SK-N-SH treated with all-trans-retinoic acid at 6 μM for 48 hours (cell line): Measurements from ENCODE around the gene GGN.
"Not testable (repeated sequence)": the region's sequence is repeated elsewhere in the genome, so short reads cannot be mapped to it uniquely, and the experiment has no call there.

Source experiments
- ATAC-seq: fragments of 200-7000 bp; cut with Tn5 transposase; 3 replicates; pipeline ENCODE4 v1.9.1; 2020; ENCODE audit warnings: mild to moderate bottlenecking, moderate library complexity
- BACH2 ChIP-seq: fragments of 250-450 bp; sonication (Bioruptor Pico); IDR thresholded peaks from 2 replicates; pipeline ENCODE4 v1.9.0; 2021; ENCODE audit warnings: mild to moderate bottlenecking, borderline replicate concordance
- ESRRG ChIP-seq: fragments of 250-450 bp; sonication (Bioruptor Pico); IDR thresholded peaks from 2 replicates; pipeline ENCODE4 v1.6.1; 2021; ENCODE audit warnings: mild to moderate bottlenecking
- GLIS3 ChIP-seq: fragments of 250-450 bp; sonication (Bioruptor Pico); IDR thresholded peaks from 2 replicates; pipeline ENCODE4 v1.5.0; 2020; ENCODE audit warnings: mild to moderate bottlenecking, moderate library complexity
- ISL1 ChIP-seq: fragments of 250-450 bp; sonication (Bioruptor Pico); IDR thresholded peaks from 2 replicates; pipeline ENCODE4 v2.1.2; 2022; ENCODE audit warnings: mild to moderate bottlenecking, moderate library complexity
- PPARA ChIP-seq: fragments of 250-450 bp; sonication (Bioruptor Pico); IDR thresholded peaks from 2 replicates; pipeline ENCODE4 v1.5.0; 2020; ENCODE audit warnings: mild to moderate bottlenecking, borderline replicate concordance
- RARB ChIP-seq: fragments of 250-450 bp; sonication (Bioruptor Pico); IDR thresholded peaks from 2 replicates; pipeline ENCODE4 v1.8.0; 2021; ENCODE audit warnings: mild to moderate bottlenecking, moderate library complexity
- SNAI2 ChIP-seq: fragments of 250-450 bp; sonication (Bioruptor Pico); IDR thresholded peaks from 2 replicates; pipeline ENCODE4 v1.5.0; 2020; ENCODE audit warnings: mild to moderate bottlenecking, moderate library complexity
- TOX ChIP-seq: fragments of 250-450 bp; sonication (Bioruptor Pico); IDR thresholded peaks from 2 replicates; pipeline ENCODE4 v1.8.0; 2021; ENCODE audit warnings: mild to moderate bottlenecking, moderate library complexity, borderline replicate concordance
- ZC3H10 ChIP-seq: fragments of 250-450 bp; sonication (Bioruptor Pico); IDR thresholded peaks from 2 replicates; pipeline ENCODE4 v1.5.1; 2021; ENCODE audit warnings: mild to moderate bottlenecking, moderate library complexity
- ZFP3 ChIP-seq: fragments of 250-450 bp; sonication (Bioruptor Pico); IDR thresholded peaks from 2 replicates; pipeline ENCODE4 v1.5.0; 2020; ENCODE audit warnings: mild to moderate bottlenecking, moderate library complexity
- ZFP30 ChIP-seq: fragments of 450-650 bp; formaldehyde crosslinking; IDR thresholded peaks from 2 replicates; pipeline ENCODE4 v1.5.0; 2022; ENCODE audit warnings: mild to moderate bottlenecking, moderate library complexity
- ZNF565 ChIP-seq: fragments of 450-650 bp; formaldehyde crosslinking; conservative IDR thresholded peaks from 2 replicates; pipeline ENCODE4 v1.5.0; 2020; ENCODE audit warnings: low read depth, mild to moderate bottlenecking, moderate library complexity
- ZNF70 ChIP-seq: fragments of 450-650 bp; formaldehyde crosslinking; IDR thresholded peaks from 2 replicates; pipeline ENCODE4 v1.5.0; 2020; ENCODE audit warnings: mild to moderate bottlenecking, moderate library complexity
- TF ChIP-seq, protein P1 (sequence below): fragments of 250-450 bp; sonication (Bioruptor Pico); IDR thresholded peaks from 2 replicates; pipeline ENCODE4 v1.8.0; 2020; ENCODE audit warnings: mild to moderate bottlenecking, moderate library complexity, borderline replicate concordance
- TF ChIP-seq, protein P2 (sequence below): fragments of 250-450 bp; sonication (Bioruptor Pico); IDR thresholded peaks from 2 replicates; pipeline ENCODE4 v1.5.1; 2020; ENCODE audit warnings: low read depth, mild to moderate bottlenecking, moderate library complexity
- TF ChIP-seq, protein P3 (sequence below): fragments of 250-450 bp; sonication (Bioruptor Pico); IDR thresholded peaks from 2 replicates; pipeline ENCODE4 v1.8.0; 2021; ENCODE audit warnings: low read depth, mild to moderate bottlenecking, moderate library complexity, borderline replicate concordance

Gene GGN

GRCh38 chr19:38369584-38369983 is 18.2 kb downstream of the GGN start (continued):
- no peak for TF ChIP-seq ESRRG (CRISPR knock-in tag)
- no peak for TF ChIP-seq ZFP30 (CRISPR knock-in tag)

DNA sequence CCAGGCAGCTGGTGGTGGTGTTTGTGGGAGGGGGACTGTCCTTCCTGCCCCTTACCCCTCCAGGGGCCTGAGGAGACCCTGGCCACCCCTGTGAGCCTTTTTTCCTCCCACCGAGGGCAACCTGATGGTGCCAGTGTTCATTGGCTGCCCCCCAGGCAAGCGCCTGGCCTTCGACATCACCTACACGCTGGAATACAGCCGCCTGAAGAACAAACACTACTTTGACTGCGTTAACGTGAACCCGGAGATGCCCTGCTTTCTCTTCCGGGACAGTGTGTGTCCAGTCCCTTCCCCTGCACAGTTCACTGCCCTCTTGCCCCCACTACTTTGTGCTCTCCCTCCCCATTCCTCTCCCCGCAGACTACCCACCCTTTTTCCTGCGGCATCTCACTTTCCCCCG is 20.8 kb downstream of the GGN start:
- no peak for ATAC-seq
- TF ChIP-seq ZC3H10: no peak
- no peak for TF ChIP-seq PPARA (CRISPR knock-in tag)
- TF ChIP-seq, protein P1, sequence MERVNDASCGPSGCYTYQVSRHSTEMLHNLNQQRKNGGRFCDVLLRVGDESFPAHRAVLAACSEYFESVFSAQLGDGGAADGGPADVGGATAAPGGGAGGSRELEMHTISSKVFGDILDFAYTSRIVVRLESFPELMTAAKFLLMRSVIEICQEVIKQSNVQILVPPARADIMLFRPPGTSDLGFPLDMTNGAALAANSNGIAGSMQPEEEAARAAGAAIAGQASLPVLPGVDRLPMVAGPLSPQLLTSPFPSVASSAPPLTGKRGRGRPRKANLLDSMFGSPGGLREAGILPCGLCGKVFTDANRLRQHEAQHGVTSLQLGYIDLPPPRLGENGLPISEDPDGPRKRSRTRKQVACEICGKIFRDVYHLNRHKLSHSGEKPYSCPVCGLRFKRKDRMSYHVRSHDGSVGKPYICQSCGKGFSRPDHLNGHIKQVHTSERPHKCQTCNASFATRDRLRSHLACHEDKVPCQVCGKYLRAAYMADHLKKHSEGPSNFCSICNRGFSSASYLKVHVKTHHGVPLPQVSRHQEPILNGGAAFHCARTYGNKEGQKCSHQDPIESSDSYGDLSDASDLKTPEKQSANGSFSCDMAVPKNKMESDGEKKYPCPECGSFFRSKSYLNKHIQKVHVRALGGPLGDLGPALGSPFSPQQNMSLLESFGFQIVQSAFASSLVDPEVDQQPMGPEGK: no peak
- no peak for TF ChIP-seq ZNF565 (CRISPR knock-in tag)
- TF ChIP-seq ZFP3: no peak
- TF ChIP-seq GLIS3 (CRISPR knock-in tag): no peak
- no peak for TF ChIP-seq RARB (CRISPR knock-in tag)
- no peak for TF ChIP-seq TOX
- no peak for TF ChIP-seq BACH2
- TF ChIP-seq ESRRG (CRISPR knock-in tag): no peak
- TF ChIP-seq ZNF70 (CRISPR knock-in tag): no peak

DNA sequence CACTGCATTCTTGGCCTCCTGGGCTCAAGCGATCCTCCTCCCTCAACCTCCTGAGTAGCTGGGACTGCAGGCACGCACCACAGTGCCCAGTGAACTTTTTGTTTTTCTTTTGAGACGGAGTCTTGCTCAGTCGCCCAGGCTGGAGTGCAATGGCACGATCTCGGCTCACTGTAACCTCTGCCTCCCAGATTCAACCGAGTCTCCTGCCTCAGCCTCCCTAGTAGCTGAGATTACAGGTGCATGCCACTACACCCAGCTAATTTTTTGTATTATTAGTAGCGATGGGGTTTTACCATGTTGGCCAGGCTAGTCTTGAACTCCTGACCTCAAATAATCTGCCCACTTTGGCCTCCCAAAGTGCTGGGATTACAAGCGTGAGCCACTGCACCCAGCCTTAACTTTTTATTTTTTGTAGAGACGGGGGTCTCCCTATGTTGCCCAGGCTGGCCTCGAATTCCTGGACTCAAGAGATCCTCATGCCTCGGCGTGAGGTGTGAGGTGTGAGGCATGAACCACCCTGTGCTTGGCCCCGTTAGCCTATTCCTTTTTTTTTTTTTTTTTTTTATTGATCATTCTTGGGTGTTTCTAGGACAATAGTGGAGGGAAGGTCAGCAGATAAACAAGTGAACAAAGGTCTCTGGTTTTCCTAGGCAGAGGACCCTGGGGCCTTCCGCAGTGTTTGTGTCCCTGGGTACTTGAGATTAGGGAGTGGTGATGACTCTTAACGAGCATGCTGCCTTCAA is 24.7 kb downstream of the GGN start:
- ATAC-seq: not testable (repeated sequence)

DNA sequence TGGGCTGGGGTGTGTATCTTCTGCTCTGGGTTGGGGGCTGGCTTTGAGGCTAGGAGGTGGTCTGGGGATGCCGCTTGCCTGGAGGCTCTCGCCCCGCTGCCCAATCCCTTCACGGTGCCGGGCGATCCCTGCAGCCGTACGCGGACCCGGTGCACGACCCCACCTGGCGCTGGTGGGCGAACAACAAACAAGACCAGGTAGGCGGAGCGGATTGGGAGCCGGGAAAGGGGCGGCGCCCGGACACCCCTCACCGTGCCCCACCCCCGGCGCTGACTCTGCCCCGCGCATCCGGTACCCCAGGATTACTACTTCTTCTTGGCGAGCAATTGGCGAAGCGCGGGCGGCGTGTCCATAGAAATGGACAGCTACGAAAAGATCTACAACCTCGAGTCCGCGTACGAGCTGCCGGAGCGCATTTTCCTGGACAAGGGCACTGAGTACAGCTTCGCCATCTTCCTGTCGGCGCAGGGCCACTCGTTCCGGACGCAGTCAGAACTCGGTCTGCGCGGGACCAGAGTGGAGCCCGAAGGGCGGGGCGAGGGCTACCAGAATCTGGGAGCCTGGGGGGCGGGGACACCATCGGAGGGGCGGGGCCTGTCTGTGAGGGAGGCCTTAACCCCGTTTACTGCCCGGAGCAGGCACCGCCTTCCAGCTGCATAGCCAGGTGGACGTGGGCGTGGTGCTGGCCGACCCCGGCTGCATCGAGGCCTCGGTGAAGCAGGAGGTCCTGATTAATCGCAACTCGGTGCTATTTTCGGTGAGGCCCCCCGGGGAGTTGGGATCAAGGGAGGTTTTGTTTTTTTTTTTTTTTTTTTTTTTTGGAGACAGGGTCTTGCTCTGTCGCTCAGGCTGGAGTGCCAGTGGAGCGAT is 25.5 kb downstream of the GGN start:
- peak; percentile 71 for ATAC-seq

GRCh38 chr19:38361633-38362075 is 26.2 kb downstream of the GGN start:
- peak; percentile 93 for ATAC-seq
- no peak for TF ChIP-seq BACH2
- no peak for TF ChIP-seq ZC3H10
- TF ChIP-seq SNAI2 (CRISPR knock-in tag): no peak
- TF ChIP-seq, protein P2, sequence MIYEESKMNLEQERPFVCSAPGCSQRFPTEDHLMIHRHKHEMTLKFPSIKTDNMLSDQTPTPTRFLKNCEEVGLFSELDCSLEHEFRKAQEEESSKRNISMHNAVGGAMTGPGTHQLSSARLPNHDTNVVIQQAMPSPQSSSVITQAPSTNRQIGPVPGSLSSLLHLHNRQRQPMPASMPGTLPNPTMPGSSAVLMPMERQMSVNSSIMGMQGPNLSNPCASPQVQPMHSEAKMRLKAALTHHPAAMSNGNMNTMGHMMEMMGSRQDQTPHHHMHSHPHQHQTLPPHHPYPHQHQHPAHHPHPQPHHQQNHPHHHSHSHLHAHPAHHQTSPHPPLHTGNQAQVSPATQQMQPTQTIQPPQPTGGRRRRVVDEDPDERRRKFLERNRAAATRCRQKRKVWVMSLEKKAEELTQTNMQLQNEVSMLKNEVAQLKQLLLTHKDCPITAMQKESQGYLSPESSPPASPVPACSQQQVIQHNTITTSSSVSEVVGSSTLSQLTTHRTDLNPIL (CRISPR knock-in tag): no peak
- no peak for TF ChIP-seq ZNF565 (CRISPR knock-in tag)
- TF ChIP-seq, protein P3, sequence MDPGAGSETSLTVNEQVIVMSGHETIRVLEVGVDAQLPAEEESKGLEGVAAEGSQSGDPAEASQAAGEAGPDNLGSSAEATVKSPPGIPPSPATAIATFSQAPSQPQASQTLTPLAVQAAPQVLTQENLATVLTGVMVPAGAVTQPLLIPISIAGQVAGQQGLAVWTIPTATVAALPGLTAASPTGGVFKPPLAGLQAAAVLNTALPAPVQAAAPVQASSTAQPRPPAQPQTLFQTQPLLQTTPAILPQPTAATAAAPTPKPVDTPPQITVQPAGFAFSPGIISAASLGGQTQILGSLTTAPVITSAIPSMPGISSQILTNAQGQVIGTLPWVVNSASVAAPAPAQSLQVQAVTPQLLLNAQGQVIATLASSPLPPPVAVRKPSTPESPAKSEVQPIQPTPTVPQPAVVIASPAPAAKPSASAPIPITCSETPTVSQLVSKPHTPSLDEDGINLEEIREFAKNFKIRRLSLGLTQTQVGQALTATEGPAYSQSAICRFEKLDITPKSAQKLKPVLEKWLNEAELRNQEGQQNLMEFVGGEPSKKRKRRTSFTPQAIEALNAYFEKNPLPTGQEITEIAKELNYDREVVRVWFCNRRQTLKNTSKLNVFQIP (CRISPR knock-in tag): no peak
- no peak for TF ChIP-seq RARB (CRISPR knock-in tag)
- TF ChIP-seq ESRRG (CRISPR knock-in tag): no peak
- TF ChIP-seq GLIS3 (CRISPR knock-in tag): no peak
- TF ChIP-seq TOX: no peak
- TF ChIP-seq, protein P1: no peak
- TF ChIP-seq ZNF70 (CRISPR knock-in tag): no peak
- no peak for TF ChIP-seq ISL1 (CRISPR knock-in tag)

More for the DNA sequence above, 25.5 kb downstream of the GGN start:
- TF ChIP-seq, protein P3 (CRISPR knock-in tag): no peak
- TF ChIP-seq, protein P1: no peak
- TF ChIP-seq ESRRG (CRISPR knock-in tag): 0 out of 2 replicates have a peak, but pooled peaks have one; percentile 31
- peak; percentile 36; the same call in 1 of the 2 replicates for TF ChIP-seq ZNF70 (CRISPR knock-in tag)
